Aorta (tissue), 5 donors: ENCODE results near the gene PHLPP1. TPM values are rescaled to one million over a fixed set of nuclear protein-coding genes. Genes with fewer than 3 reads are reported as not detected.

Experiments used
- ATAC-seq: fragments of 200-7000 bp; cut with Tn5 transposase; one replicate; pipeline ENCODE4 v1.9.1; 2022; ENCODE audit warnings: moderate library complexity; ENCODE audit not compliant: low FRiP score
- DNase-seq, 2 donors: peaks; one replicate each; pipeline ENCODE4 v3.0.0-alpha.2; 2020
- H3K27ac ChIP-seq, 2 donors: one replicate each; pipeline ENCODE4 v1.5.1; 2013; ENCODE audit warnings: low read length in 2 of 2, mild to moderate bottlenecking in 2 of 2, moderate library complexity in 2 of 2, control low read depth in 1 of 2, inconsistent platforms in 1 of 2, low read depth in 1 of 2
- H3K27me3 ChIP-seq, 2 donors: one replicate each; pipeline ENCODE4 v1.6.1; 2013; ENCODE audit warnings: control low read depth in 1 of 2, low read length in 1 of 2, mild to moderate bottlenecking in 1 of 2, moderate library complexity in 1 of 2; ENCODE audit not compliant: insufficient read depth in 2 of 2, control insufficient read depth in 1 of 2
- H3K36me3 ChIP-seq, 2 donors: one replicate each; pipeline ENCODE4 v1.6.1; 2013; ENCODE audit warnings: control low read depth in 1 of 2, low read length in 1 of 2, mild to moderate bottlenecking in 1 of 2; ENCODE audit not compliant: insufficient read depth in 2 of 2, control insufficient read depth in 1 of 2
- H3K4me1 ChIP-seq, 2 donors: one replicate each; pipeline ENCODE4 v1.6.1; 2013; ENCODE audit warnings: low read length in 2 of 2, control low read depth in 1 of 2, mild to moderate bottlenecking in 1 of 2, moderate library complexity in 1 of 2; ENCODE audit not compliant: insufficient read depth in 2 of 2, control insufficient read depth in 1 of 2
- H3K4me3 ChIP-seq, 2 donors: one replicate each; pipeline ENCODE4 v1.5.1; 2013; ENCODE audit warnings: low read length in 2 of 2, control low read depth in 1 of 2, mild to moderate bottlenecking in 1 of 2
- H3K9me3 ChIP-seq: one replicate; pipeline ENCODE4 v1.6.1; 2013; ENCODE audit warnings: mild to moderate bottlenecking, low read length; ENCODE audit not compliant: control insufficient read depth
- WGBS, 2 donors: extraction: QIAGEN DNeasy Blood & Tissue Kit; methylation state at CpG; one replicate each; pipeline ENCODE4 v1.1.7; 2013; 5-methylcytosine and 5-hydroxymethylcytosine counted together
- intact Hi-C, 2 donors: fragments of 100-400 bp; cut with DNase I; formaldehyde crosslinking; loops; one replicate each; pipeline versions ENCODE4 v1.14.2 to v1.15.0; 2022
- polyA plus RNA-seq, 2 donors: library from polyadenylated mRNA; stranded (reverse); fragments of 200-250 nt; gene quantifications; one replicate each; pipeline ENCODE4 v1.2.3, GENCODE V29; 2013
- total RNA-seq, 2 donors: library from RNA; stranded (reverse); fragmentation: NEBNext Ultra II Directional; extraction: Animal tissue kit (Norgen Biotek cat#: 25700); gene quantifications; one replicate each; pipeline ENCODE4 v1.2.1, GENCODE V29; 2021
- donor health status: healthy with polysubstance abuse.
- donor health status: Bipolar disorder and iron deficiency.
- donor health status: DM: no; HTN: no; CAD: no.
- donor health status: DM: no; HTN: no; CAD: no.
- donor health status: DM: yes; HTN: yes; CAD: no.

The PHLPP1 gene
- total and polyA plus RNA-seq, 4 donors: 1.6 to 16.5 (median 8.3) TPM

DNA sequence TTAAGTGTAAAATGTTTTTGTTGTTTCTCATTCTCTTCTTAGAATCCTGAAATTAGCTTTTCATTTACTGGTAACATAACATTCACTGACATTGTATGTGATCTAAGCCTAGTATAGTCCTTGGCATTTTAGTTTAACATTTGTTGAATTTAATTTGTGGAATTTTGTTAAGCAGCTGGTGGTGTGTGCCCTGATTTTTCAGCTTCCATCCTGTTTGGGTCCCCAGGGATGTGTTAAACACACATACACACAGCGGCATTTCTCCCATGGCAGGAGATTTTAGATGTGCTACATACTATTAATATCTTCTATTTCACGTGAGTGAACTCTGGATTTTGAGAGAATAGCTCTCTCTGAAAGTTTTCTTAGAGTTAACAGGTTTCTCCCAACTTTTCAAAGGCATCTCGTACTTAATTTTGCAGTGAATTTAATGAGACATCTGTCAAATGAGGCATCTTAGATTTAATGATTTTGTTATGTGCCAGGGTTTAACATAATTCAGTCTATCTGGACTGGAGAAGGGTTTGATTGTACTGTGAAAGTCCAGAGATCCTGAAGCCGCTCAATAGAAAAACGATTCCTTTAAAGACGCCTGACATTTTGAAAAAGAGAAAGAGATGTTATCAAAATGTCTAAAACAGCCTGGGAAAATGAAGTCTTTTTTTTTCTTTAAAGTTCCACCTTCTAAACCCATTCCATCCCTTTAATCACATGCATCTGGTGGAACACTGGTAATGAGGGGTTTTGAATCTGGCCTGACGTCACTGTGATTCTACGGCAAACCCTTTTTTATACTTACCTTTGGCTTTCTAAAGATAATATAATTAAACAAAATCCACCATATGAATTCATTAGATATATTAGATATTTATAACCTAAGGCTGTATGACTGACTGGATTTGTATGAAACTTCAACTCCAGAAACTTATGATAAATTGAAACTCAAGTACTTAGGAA is 6.8 kb downstream of the PHLPP1 start:
- no peaks in the 10 kb centered on the region for H3K36me3 ChIP-seq
- DNase-seq (no peak), ATAC-seq (no peak)
- no peaks in the 10 kb centered on the region for H3K27me3 ChIP-seq
- H3K27ac ChIP-seq: no peak overlapping the region
- no peak overlapping the region for H3K4me3 ChIP-seq
- no peaks in the 10 kb centered on the region for H3K9me3 ChIP-seq
- intact Hi-C loops: no loop called here
- H3K4me1 ChIP-seq: peaks cover 0 to 7% of the 10 kb centered on the region in 2 donors
- WGBS, 2 donors: 59 to 61% methylated on average over 8 of the region's 8 CpGs

DNA sequence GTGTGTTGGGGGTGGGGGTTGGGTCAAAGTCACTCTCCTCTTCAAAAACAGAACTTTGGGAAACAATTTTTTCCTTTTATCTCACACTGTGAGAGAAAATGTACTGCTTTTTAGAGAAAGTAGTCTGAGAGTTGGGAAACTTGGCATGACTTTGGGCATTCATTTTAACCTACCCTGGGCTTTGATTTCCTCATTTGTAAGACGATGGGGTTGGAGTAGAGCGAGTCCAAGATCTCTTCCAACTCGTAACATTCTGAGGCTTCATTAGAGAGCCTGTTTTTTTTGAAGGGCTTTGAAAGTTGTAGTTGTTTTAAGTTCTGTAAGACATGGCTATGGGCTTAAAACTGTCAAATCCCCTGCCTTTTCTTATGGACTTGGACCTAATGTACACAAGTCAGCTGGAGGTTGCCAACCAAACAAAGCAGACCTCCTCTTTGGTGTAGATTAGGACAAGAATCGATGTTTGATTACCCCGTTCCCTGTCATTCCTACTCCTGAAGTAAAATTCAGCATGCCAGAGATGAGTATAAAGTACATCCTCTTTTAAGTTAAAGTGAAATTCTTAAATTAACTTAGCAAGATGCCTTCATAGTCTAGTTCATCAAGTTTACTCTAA is 8.4 kb downstream of the PHLPP1 start:
- Histone ChIP-seq H3K27me3 (no peaks in the 10 kb centered on the region), H3K27ac (peak overlapping the region in 1 of 2 donors; percentile 57), H3K4me3 (no peak overlapping the region), H3K4me1 (peaks cover 0 to 7% of the 10 kb centered on the region in 2 donors), H3K36me3 (no peaks in the 10 kb centered on the region), H3K9me3 (no peaks in the 10 kb centered on the region)
- DNase-seq (no peak), ATAC-seq (no peak)
- intact Hi-C loops: no loop called here
- WGBS, 2 donors: 28 to 32% methylated on average over 5 of the region's 5 CpGs

DNA sequence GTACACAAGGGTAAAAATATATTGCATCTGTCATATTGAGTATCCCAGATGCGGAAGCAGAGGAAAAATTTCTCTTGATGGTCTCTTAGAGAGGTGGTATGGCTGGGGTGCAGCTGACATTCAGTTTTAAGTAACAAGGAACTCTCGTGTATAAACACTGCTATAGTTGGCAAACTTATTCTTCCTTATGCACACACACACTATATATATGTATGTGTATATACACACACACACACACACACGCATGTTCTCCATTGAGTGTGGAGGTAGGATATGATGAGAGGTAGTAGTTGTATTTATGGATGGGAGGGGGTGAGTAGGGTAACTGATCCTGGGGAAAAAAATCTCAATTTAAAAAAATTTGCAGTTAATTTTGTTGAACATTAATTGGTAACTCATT is 10.6 kb downstream of the PHLPP1 start:
- WGBS, 2 donors: 89 to 90% methylated on average over 3 of the region's 3 CpGs
- Histone ChIP-seq H3K27ac (no peak overlapping the region), H3K36me3 (no peaks in the 10 kb centered on the region), H3K4me3 (no peak overlapping the region), H3K4me1 (peaks cover 0 to 7% of the 10 kb centered on the region in 2 donors), H3K9me3 (no peaks in the 10 kb centered on the region), H3K27me3 (no peaks in the 10 kb centered on the region)
- DNase-seq (no peak), ATAC-seq (no peak)
- intact Hi-C loops: no loop called here

DNA sequence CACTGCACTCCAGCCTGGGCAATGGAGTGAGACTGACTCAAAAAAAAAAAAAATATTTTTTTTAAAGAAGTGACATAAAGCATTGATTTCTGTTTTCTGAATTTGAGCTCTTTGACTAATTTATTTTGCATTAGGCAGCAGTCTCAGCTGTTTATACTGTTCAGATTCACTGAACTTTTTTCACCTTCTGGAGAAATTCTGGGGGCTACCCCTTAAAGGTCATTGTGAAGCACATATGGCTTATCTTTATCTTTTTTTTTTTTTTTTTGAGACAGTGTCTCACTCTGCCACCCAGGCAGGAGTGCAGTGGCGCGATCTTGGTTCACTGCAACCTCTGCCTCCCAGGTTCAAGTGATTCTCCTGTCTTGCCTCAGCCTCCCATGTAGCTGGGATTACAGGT is 12.9 kb downstream of the PHLPP1 start:
- 96 to 100% methylated on average over 2 of the region's 2 CpGs for WGBS, 2 donors
- H3K4me1 ChIP-seq: peaks cover 0 to 2% of the 10 kb centered on the region in 2 donors

DNA sequence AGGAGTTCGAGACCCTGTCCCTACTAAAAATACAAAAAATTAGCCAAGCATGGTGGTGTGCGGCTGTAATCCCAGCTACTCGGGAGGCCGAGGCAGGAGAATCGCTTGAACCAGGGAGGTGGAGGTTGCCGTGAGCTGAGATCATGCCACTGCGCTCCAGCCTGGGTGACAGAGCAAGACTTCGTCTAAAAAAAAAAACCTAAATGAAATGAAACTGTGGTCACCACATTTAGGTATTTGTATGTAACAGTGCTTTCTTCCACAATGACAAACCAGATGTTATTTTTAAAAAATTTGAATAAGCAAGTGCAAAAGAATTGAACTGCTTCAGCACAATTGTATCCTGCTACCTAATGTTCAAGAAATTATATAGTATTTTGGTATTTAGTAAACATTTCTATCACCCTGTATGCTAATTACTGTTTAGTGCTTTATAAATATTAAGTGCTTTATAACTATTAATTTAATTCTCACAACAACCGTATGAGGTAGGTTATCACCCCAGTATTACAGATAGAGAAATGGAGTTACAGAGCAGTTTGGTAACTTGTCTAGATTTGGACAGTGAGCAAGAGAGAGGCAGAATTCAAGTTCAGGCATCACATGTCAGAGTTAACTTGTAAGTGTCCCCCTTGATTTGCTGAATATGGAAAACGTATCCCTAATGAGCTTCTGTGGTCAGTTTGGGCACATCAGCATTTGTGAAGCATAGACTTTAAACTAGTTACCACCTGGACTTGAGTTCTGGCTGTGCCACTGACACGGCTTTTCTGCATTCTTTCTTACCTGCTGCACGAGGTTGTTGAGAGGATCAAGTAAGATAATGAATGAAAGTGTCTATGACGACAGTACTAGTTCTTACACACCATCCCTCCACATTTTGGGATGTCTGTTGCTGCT is 14.4 kb downstream of the PHLPP1 start:
- Histone ChIP-seq H3K9me3 (no peaks in the 10 kb centered on the region), H3K4me3 (no peak overlapping the region), H3K27ac (no peak overlapping the region), H3K4me1 (no peaks in the 10 kb centered on the region), H3K36me3 (peaks cover 0 to 2% of the 10 kb centered on the region in 2 donors), H3K27me3 (no peaks in the 10 kb centered on the region)
- DNase-seq (no peak), ATAC-seq (no peak)
- WGBS, 2 donors: 96% methylated on average over 13 of the region's 13 CpGs
- intact Hi-C loops: no loop called here

More for the DNA sequence above, 12.9 kb downstream of the PHLPP1 start:
- Histone ChIP-seq H3K27ac (no peak overlapping the region), H3K36me3 (peaks cover 0 to 2% of the 10 kb centered on the region in 2 donors), H3K27me3 (no peaks in the 10 kb centered on the region), H3K4me3 (no peak overlapping the region), H3K9me3 (no peaks in the 10 kb centered on the region)
- DNase-seq: no peak
- no peak for ATAC-seq
- intact Hi-C loops: no loop called here

DNA sequence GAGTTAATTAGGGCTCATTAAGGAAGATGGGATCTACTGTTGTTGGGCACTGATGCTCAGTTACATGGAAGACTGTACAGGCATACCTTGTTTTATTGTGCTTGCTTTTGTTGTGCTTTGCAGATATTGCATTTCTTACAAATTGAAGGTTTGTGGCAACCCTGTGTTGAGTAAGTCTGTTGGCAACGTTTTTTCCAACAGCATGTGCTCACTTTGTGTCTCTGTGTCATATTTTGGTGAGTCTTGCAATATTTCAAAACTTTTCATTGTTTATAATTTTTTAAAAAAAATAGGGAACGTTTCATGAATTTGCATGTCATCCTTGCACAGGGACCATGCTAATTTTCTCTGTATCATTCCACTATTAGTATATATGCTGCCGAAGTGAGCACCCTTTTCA is 15.6 kb downstream of the PHLPP1 start:
- intact Hi-C loops: no loop called here
- 91 to 93% methylated on average over 3 of the region's 3 CpGs for WGBS, 2 donors
- Histone ChIP-seq H3K36me3 (peaks cover 0 to 2% of the 10 kb centered on the region in 2 donors), H3K4me1 (no peaks in the 10 kb centered on the region), H3K9me3 (no peaks in the 10 kb centered on the region), H3K4me3 (no peak overlapping the region), H3K27me3 (no peaks in the 10 kb centered on the region), H3K27ac (no peak overlapping the region)
- no peak for DNase-seq
- ATAC-seq: no peak

DNA sequence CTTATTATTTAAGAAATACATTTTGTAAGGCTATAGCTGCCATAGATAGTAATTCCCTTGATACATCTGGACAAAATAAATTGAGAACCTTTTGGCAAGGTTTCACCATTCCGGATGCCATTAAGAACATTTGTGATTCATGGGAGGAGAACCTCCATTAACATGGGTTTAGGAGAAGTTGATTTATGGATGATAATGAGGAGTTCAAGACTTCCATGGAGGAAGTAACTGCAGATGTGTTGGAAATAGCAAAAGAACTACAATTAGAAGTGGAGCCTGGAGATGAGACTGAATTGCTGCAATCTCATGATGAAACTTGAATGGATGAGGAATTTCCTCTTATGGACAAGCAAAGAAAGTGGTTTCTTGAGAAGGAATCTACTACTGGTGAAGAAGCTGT is 17.3 kb downstream of the PHLPP1 start:
- H3K4me3 ChIP-seq: no peak overlapping the region
- no peaks in the 10 kb centered on the region for H3K4me1 ChIP-seq
- no peak overlapping the region for H3K27ac ChIP-seq
- H3K27me3 ChIP-seq: no peaks in the 10 kb centered on the region
- H3K36me3 ChIP-seq: peaks cover 0 to 2% of the 10 kb centered on the region in 2 donors
- ATAC-seq: no peak
- intact Hi-C loops: no loop called here
- no peaks in the 10 kb centered on the region for H3K9me3 ChIP-seq
- no peak for DNase-seq
- WGBS, 2 donors: 88 to 92% methylated on average over 1 of the region's 1 CpG

DNA sequence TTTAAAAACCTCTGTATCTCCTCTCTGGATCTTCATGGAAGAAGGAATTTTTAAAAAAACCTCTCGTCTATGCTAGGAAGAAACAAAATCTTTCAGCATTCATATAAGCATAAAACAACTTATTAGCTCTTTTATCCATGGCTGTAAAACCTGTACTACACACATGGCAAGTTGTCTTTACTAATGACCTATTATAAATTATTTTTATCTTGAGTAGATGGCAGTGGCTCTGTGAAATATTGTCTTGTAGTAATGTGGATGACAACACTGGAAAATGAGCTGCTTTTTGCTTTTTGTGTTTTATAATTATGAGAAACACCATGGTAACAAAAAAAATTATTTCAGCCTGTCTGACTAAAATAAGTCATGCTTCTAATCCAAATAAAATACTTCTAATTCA is 18.9 kb downstream of the PHLPP1 start:
- Histone ChIP-seq H3K27ac (no peak overlapping the region), H3K36me3 (peaks cover 0 to 2% of the 10 kb centered on the region in 2 donors), H3K4me1 (no peaks in the 10 kb centered on the region), H3K27me3 (no peaks in the 10 kb centered on the region), H3K4me3 (no peak overlapping the region), H3K9me3 (no peaks in the 10 kb centered on the region)
- ATAC-seq (no peak), DNase-seq (no peak)
- WGBS, 2 donors: 73 to 85% methylated on average over 1 of the region's 1 CpG
- intact Hi-C loops: no loop called here
